Stimulated activated CD4-positive, alpha-beta T cell treated with anti-CD3 and anti-CD28 coated beads, Interleukin-15, amount 100 ng/mL, for 1 hour (primary cell): ENCODE results near the gene DCBLD1.
"Not testable (repeated sequence)": the region's sequence is repeated elsewhere in the genome, so short reads cannot be mapped to it uniquely, and the experiment has no call there.

Experiments used
- DNase-seq, 2 donors: peaks; one replicate each; pipeline ENCODE4 v3.0.0-alpha.2; 2020; ENCODE audit warnings: low read depth in 1 of 2, low spot score in 1 of 2

DCBLD1 gene

DNA sequence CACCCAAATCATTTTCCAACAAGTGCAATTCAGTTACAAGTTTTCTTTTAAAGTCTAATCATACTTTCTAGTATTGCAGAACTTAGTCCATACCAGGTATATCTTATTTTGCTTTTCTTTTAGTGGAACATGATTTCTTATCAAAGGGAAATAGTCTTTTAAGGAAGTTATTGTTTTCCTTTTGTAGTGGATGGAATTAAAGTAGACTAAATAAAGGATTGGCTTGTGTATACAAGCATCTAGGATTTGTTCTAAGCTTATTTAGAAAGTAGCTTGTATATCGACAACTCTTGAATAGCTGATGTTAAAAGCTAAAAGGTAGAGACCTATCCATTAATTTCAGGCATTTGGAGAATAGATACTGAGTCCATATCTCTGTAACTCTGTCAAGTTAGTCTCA lies 14.8 kb downstream of the DCBLD1 start:
- no peak for DNase-seq

- DNase-seq, result no peak
These were observed 15.7 kb downstream of the DCBLD1 start for GRCh38 chr6:117498159-117498558.

GRCh38 chr6:117501722-117502121 lies 19.2 kb downstream of the DCBLD1 start:
- DNase-seq, result no peak

GRCh38 chr6:117502580-117502979 lies 20.1 kb downstream of the DCBLD1 start:
- no peak for DNase-seq

DNA sequence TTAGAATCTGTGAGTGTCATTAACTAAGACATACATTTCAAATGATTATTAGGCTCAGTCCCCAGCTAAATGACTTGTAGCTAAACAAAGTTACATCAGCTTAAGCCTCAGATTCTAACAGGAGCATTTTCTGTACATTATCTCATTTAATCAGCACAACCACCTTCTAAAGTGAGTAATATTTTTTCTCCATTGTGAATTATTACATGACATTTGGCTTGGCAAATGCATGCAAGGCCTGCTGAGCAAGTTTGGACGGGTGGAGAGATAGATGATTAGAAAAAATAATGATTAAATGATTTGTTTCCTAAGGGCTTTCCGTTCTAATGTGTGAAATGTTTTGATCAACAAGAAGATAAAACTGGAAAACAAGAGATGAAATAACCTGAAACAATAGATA lies 20.7 kb downstream of the DCBLD1 start:
- DNase-seq, result no peak

GRCh38 chr6:117504478-117505144 lies 22.1 kb downstream of the DCBLD1 start:
- no peak for DNase-seq

- no peak for DNase-seq
These were observed 22.8 kb downstream of the DCBLD1 start for GRCh38 chr6:117505311-117505710.

- no peak for DNase-seq
These were observed 23.8 kb downstream of the DCBLD1 start for GRCh38 chr6:117506180-117506835.

GRCh38 chr6:117506907-117507306 lies 24.4 kb downstream of the DCBLD1 start:
- no peak for DNase-seq

- DNase-seq, result no peak
These were observed 26.0 kb downstream of the DCBLD1 start for GRCh38 chr6:117508450-117508971.

GRCh38 chr6:117509021-117509420 lies 26.5 kb downstream of the DCBLD1 start:
- DNase-seq, result no peak

GRCh38 chr6:117512056-117512828 lies 29.8 kb downstream of the DCBLD1 start:
- DNase-seq, result no peak

DNA sequence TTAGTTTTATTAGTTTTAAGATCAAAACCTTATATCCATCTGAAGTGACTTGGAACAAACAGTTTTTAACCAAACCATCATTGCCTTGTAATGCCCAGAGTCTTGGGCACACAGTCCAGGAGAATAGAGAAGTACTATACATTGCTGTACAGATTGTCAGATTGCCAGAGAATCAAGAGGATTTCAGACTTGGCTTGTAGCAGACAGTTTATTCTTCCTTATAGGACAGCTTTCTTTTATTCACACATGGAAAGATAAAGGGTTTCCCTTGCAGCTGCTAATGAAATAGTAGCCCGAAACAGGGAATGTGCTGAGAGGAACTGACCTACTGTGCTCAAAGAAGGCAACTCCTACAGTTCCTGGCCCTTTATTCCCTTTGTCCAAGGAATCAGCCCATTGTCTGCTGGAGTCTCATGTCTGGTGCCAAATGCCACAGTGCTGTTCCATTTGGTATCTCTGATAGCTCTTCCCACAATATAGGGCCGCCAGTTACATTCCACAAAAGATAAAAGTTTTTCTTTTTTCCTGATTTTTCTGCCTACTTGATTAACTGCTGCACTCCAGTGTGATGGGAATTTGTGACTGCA lies 30.6 kb downstream of the DCBLD1 start:
- no peak for DNase-seq

DNA sequence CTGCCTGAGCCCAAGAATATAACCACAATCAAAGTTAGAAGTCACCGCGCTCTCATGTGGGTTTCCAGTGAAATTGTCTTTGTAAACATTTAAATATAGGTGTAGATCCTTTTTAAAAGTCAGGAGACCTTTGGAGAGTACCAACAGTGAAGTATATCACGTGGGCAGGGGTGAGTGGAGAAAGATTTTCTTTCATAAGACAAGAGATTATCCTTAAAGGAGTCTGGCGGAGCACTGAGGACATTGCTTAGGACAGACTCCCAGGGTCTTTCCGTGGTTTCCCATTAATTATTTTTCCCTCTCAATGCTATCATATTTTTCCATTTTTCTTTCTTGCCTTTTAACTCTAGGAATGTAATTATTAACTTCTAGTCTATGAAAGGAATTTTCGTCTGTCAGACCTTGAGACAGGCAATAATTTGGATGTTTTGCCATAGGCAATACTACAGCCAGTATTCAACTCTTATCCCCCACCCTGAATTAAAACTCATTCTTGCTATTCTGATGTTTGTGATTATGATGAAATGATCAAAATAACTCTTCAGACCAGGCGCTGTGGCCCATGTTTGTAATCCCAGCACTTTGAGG lies 31.4 kb downstream of the DCBLD1 start:
- DNase-seq, result no peak

DNA sequence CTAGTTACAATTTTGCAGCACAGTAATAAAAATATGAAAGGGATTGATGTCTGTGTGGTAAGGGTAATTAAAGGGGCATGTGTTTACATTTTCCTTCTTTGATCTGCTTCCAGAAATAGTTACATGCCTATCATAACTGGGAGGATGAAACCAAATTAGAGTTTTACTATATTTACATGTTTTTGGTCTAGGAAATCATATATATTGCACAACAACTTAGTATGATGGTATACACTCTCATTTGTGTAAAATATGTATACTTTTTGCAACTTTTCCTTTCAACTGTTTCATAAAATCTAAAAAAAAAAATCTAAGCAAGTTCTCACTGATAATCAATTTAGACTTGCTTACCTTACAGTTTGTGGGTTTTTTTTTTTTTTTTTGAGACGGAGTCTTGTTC lies 32.2 kb downstream of the DCBLD1 start:
- no peak for DNase-seq

GRCh38 chr6:117515326-117515725 lies 32.9 kb downstream of the DCBLD1 start:
- DNase-seq, result no peak

DNA sequence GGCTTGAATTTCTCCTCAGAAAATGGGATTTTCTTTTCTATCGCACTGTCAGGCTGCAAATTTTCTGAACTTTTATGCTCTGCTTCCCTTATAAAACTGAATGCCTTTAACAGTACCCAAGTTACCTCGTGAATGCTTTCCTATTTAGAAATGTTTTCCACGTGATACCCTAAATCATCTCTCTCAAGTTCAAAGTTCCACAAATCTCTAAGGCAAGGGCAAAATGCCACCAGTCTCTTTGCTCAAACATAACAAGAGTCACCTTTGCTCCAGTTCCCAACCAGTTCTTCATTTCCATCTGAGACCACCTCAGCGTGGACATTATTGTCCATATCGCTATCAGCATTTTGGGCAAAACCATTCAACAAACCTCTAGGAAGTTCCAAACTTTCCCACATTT lies 35.5 kb downstream of the DCBLD1 start:
- not testable (repeated sequence) for DNase-seq

DNA sequence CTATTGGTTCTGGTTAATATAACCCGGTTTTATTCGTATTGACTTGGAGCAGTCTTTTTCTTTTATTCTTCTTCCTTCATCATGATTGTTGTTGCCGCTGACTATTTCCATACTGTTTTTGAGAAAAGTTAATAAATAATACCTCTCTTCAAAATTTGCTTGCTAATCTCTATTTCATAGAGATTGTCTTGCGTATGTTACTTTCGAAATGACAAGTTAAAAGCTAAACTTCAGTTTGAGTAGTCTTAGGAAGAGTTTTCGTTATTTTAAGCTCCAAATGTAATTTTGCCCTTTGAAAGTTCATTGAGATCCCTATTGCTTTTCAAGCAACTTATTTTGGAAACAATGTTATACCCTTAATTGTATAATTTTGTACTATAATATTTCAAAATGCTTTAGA lies 36.4 kb downstream of the DCBLD1 start:
- no peak for DNase-seq

GRCh38 chr6:117520603-117521395 lies 38.3 kb downstream of the DCBLD1 start:
- no peak for DNase-seq

- no peak for DNase-seq
These were observed 39.5 kb downstream of the DCBLD1 start for GRCh38 chr6:117521791-117522502.
